LHCN-M2 (cell line): Measurements from ENCODE around the gene REG3A. TPM values are rescaled to one million over a fixed set of nuclear protein-coding genes. Genes with fewer than 3 reads are reported as not detected.

Experiments used
- DNase-seq: peaks from one replicate; pipeline ENCODE4 v3.0.0-alpha.2; 2012; ENCODE audit warnings: low read depth
- polyA plus RNA-seq: library from polyadenylated mRNA; unstranded; fragments of >200 nt; gene quantifications from one replicate; pipeline ENCODE4 v1.2.1, GENCODE V29; 2012; ENCODE audit warnings: missing spikeins
- total RNA-seq: library from RNA; depleted of rRNA; stranded (reverse); fragments of >200 nt; gene quantifications from 2 replicates; pipeline ENCODE4 v1.2.3, GENCODE V29; 2014; rRNA removed

REG3A gene
- not detected in 2 replicates for total RNA-seq
- not detected for polyA plus RNA-seq

DNA sequence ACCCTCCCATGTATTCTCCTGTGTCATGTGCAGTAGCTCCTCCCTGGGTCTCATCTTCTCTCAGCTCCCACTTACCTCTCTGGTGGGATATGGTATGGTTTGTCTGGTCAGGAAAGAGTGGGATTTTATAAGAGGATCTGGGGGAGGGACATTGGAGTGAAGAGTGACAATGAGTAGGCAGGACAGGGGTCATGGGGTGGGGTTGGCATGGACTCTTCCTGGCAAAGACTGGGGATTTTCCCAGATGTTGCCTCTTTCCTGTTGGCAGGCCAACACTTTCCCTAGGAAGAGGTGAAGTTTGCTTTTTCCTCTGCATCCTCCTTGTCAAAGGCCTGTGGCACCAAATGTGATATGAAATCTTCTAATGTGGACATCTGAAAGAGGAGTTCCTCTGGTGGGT, at the start of gene REG3A:
Gene REG3A, minus strand, starts transcription at position 101 of the 400 bp plus-strand sequence. CDS start 348 bp downstream, outside the sequence.
- no peak for DNase-seq

DNA sequence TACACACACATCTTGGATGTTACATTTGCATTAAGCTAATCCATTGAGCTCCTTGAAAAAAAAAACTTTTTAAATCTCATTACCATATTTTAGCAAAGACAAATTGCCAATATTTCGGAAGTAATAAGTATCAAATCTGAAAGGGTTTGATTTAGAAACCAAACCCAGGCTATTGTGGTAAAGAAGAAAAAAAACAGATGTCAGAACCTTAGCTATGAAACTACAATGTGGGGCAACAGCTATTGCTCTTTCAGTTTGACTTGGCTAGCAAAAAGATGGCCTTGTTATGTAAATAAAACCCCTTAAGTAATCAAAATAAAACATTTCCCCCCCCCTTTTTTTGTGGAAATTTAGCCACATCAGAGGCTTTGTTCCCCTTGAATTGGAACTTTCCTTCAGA, 41.2 kb upstream of the REG3A start:
- DNase-seq = no peak

DNA sequence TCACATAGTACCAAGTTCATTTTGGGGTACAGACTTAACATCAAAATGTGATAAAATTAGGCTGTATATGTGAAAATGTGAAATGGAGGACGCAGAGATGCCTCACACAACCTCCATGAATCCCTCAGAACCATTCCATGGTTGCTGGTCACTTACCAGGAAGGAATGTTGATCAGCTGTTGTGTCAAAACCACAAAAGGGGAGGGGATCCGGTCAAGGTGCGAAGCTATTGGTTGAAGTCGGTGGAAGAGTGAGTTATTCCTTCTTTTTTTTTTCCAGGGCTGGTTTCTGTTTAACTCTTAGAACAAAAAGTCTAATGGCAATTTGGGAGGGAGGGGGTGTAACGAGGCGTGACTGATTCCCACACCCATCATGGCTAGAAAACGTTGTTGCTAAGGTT, 32.3 kb upstream of the REG3A start:
- no peak for DNase-seq

DNA sequence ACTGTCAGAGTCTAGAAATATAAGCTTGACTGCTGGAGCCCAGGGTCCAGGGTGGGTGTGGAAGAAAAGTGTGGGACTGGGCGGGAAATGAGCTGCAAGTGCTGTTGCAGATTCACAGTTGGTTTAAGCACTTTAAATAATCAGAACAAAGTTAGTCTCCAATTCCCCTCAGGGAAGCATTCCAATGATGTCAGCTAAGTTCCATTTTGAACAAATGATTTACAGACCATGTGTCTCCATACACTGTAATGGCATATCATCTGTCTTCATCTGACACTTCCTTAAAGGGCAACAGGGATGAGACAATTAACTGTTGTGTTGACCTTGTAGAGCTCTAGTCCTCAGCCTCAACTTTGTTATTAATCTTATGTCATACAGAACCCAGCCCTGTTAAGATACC, 31.5 kb upstream of the REG3A start:
- DNase-seq = no peak

DNA sequence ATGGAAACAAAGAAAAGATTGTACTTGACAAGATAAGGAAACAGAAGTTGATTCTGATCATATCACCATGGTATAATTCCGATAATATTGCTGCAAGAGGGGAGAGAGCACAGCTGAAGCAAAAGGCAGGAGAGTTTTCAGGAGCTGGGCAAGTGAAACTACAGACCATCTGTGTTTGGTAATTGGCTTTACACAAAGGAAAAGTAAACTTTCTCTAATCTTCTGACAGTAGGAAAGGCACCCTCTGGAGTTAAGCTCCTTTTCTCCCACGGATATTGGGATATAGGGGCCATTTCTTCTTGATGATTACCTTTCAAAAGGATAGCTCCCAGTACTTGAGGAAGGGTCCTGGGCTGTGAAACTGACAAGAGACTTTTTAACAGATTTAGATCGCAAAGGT, 29.9 kb upstream of the REG3A start:
- no peak for DNase-seq

DNA sequence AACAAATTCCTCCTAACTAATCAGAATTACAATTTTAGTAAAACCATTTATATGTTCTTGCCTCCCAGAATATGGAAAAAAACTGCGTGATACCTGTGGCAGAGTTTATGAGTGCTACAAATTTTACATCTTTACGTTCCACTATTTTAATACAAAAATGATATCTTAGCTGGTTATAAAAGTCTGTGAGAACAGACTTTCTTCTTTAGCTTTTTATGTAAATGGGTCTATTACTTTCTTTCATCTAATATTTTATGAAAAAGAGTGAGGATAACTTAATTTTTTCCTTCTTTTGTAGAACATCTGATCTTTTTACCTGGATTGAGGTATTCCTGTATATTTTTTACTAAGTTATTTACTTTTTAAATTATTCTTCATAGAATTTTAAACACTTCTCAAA, 22.1 kb upstream of the REG3A start:
- DNase-seq = no peak

DNA sequence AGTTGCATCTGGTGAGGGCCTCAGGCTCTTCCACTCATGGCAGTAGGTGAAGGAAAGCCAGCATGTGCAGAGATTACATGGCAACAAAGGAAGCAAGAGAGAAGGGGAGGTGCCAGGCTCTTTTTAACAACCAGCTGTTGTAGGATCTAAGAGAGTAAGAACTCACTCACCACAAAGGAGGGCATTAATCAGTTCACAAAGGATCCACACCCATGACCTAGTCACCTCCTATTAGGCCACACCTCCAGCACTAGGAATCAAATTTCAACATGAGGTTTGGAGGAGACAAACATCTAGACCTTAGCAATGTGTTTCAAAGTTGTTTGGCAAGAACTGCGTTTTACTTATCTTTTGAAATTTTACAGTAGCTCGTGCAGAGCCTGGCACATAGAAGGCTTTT, 20.5 kb upstream of the REG3A start:
- no peak for DNase-seq

DNA sequence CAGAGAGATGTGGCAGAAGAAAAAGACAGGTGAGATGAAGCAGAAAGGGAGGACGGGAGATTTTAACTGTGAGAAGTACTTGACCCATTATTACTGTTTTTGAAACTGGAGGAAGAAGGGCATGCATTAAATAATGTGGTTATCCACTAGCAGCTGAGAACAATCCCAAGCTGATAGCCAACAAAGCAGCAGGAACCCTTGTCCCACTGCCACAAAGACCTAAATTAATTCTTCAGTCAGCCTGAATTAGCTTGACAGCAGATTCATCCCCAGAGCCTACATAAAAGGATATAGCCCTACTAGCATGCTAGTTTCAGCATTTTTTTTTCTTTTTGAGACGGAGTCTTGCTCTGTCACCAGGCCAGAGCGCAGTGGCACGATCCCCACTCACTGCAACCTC, 19.5 kb upstream of the REG3A start:
- DNase-seq = no peak

DNA sequence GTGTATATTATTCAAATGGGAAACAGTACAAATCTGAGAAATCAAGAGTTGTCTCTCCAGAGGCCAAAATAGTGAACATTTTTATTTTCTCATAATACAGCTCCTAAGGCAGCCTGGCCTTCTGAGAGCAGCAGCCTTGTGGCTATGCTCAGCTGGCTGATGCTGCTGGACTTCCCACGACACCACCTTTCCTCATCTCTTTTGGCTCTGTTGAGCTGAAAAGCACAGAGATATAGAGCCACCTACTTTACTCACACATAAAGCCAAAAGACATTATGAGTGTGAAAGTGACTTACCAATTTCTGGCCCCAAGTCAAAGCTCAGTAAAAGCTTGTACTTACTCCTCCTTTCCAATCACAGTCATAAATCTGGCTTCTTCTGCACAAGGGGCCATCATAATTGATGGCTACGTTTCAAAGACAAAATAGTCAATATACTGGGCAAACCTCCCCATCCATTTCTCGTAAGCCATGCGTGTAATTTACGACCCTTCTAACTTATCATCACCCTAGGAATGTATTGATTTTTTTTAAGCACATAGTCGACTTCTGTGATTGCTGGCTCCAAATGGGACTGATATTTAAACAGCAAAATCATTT, 18.6 kb upstream of the REG3A start:
- no peak for DNase-seq

DNA sequence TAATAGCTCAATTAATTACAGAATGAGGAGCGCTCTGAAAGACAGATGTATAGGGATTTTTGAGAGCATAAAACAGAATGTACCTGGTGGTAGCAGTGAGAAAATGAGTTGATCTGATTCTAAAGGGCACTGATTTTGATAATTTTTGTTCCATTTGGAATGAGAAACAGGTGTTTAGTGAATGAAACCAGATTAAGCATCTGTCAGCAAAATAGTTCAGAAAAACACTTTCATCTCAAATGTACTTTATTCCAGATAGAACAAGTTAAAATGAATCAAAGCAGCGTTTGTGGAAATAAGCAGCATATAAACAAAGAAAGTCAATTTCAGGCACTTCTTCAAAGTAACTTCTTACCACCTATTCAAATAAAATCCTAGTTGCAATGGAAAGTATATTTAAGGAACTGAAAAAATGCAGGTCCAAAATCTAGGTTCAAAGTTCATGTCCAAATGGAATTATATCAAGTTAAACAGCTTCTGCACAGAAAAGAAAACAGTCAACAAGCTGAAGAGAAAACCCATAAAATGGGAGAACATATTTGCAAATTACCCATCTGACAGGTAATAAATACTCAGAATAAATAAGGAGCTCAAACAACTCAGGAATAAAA, 11.9 kb upstream of the REG3A start:
- no peak for DNase-seq

DNA sequence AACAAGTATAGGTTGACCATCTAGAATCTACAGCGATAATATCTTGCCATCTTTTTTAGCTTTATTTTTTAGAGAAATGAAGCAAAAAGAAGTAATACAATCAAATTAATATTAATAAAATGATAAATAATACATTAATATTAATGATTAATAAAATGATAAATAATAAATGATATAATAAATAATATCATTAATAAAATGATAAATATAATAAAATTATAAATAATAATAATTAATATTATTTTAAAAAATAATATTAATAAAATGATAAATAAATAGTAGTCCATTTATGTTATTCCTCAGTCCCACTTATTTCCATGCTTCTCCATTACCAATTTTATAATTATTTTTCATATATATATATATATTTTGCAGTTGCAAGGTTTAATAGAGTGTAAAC, 3.2 kb upstream of the REG3A start:
- DNase-seq = no peak

DNA sequence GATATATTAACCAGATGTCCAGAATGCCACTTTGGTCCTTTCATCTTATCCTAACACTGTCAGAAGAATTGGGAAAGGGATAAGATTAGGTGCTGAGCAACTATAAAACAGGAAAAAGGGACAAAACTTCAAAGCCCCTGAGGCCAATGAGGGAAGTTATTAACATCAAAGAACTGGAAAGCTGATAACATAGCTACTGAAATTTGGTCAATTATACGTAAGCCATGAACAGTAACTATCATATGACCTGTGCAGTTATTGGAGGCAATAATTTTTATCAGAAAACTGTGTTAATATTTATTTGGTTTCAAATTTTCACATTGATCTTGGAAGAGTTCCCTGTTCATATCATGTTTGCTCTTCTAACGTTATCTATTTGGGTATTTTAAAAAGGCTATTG, 2.6 kb upstream of the REG3A start:
- no peak for DNase-seq

DNA sequence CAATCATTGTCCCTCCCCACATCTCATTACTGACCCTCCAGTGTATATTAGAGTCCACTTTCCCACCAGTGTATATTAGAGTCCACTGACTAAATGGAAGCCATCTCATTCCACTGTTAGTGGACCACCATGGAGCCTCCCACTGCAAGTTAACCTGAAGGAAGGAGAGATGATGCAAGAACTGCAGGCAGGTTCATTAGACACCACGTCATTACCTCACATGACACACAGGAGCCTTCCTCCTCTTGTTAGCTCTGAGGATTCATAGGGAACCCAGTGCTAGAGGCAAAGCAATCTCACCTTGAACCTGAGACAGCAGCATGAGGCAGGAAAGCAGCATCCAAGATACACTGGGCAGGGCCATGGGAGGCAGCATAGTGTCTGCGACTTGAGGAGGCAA, 523 bp downstream of the REG3A start:
- DNase-seq = no peak

DNA sequence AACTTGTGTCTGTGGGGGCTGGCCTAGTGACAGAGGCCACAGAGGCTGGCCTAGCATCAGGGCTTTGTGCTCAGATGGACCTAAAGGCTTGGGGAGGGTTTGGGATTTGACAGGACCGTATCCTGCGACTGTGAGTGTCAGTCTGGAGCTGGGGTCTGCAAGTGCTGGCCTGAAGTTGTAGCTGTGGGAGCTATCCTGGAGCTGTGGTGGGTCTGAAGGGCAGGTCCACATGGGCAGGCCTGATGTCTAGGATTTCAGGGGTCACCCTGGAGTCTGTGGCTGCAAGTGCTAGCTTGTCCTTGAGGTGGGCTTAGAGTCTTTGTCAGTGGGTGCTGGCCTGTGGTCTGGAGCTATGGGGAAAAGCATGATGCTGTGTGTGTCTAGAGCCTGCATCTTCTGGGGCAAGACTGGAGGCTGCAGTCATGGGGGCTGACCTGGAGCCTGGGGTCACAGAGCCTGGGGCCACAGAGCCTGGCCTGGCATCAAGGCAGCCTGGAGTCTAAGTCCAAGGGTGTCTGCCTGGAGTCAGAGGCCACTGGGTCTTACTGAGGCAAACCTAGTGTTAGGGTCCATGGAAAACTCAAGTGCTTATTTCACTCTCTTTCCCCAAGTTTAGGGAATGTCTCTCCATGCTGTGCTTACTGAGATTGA, 3.6 kb downstream of the REG3A start:
- no peak for DNase-seq

DNA sequence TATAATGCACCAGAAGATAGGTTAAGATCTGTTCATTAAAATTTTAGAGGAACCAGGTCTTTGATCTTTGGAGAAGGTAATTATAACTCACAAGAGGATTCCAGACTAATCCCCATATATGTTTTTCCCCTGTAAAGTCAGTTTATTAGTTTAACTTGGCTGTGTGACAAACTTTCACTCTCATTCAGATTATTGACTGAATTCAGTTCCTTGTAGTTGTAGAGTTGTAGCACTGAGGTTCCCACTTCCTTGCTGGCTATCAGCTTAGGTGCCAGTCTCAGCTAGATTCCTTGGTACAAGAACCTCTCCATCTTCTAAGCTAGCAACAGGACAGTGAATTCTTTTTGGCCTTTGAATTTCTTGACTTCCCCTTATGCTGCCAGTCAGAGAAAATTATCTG, 20.1 kb downstream of the REG3A start:
- no peak for DNase-seq

DNA sequence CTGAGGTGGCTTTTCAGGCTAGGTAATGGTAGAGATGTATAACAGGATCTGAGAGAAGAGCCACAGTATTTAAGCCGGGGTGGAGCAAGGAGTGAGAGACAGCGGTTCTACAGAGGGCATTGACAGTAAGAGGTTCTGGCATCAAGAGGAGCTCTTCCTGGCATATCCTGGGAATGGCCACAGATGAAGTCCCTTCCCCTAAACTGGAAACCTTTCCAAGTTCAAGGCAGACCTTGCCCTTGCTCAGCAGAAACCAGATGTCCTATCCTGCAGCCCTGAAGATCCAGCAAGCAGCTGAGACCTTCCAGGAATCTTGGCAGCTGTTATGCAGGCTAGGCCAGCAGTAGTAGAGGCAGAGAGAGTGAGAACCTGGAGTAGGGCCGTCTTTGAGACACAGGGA, 21.2 kb downstream of the REG3A start:
- no peak for DNase-seq

DNA sequence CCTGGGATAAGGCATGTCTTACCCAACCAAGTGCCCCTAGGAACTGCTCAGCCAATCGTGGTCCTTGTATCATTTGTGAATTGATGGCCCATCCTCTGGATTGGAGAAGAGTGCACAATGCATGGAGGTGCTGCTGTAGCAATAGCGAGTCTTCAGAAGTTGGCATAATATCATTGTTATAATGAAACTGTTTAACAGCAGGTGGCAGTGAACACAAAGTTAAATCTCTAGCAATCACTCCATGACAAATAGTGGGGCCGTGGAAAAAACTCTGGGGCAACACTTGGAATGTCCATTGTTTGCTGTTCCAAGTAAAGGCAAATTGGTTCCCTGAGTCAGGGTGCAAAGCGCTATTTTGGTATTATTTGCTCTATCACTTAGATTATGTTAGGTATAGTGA, 27.9 kb downstream of the REG3A start:
- no peak for DNase-seq

DNA sequence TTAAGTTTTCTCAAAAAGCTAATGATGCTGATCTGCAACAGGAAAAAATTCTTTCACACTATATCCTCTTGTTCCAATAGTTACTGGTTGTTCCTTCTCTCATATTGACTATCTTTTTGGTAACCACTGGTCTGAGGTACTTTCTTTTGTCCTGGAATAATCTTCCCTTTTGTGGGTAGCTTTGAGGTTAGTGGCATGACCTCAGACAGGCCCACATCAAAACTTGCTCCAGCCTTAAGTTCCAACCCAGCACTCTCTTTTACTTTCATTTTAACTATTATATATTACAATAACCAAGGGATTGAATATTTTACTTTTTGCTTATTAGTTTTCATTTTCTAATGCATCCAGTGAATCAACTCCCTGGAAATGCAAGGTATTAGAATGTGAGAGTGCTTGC, 29.7 kb downstream of the REG3A start:
- no peak for DNase-seq

DNA sequence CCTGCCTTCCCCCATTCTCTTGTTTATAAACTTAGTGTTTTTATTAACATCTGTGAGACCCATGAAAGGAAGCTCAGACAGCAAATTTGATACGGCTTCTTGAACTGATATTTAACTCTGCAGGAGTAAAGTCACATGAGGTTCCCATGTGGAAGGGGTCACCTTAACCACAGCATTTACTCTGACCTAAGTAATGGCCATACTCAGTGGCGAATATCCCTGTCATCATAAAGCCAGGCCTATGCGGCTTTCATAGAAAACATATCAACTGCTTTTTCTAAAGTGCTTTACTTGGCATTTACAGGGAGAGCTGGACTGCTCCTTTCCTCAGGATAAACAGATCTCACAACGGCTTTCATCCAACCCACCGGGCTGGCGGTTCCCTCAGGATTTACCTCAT, 30.3 kb downstream of the REG3A start:
- no peak for DNase-seq

DNA sequence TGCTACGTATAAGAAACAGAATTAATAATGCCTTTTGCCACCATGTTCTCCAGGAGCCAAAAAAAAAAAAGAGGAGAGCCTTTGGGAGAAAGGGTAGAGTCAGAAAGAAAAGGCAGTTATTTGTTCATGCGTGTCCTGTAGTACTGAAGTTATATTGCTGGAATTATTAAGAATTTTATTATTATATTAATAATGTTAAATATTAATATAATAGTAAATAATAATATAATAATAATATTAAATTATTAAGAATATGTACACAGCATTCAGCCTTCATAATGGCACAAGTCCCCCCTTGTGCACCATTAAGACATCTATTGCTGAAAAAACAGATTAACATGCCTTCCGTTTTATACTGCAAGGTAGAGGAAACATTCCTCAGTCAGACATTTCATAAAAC, 31.1 kb downstream of the REG3A start:
- no peak for DNase-seq

DNA sequence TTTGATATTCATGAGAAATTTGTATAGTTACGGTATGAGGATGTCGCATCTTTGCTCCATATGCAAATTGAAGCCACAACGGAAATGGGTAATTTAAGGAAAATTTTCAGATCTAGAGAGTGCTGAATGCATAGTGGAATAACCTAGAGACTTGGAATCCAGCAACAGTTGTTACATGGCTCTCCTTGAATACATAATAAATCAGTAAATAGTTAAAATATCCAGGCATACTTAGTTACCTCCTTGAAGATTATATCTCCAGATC, 33.9 kb downstream of the REG3A start:
- DNase-seq = no peak

DNA sequence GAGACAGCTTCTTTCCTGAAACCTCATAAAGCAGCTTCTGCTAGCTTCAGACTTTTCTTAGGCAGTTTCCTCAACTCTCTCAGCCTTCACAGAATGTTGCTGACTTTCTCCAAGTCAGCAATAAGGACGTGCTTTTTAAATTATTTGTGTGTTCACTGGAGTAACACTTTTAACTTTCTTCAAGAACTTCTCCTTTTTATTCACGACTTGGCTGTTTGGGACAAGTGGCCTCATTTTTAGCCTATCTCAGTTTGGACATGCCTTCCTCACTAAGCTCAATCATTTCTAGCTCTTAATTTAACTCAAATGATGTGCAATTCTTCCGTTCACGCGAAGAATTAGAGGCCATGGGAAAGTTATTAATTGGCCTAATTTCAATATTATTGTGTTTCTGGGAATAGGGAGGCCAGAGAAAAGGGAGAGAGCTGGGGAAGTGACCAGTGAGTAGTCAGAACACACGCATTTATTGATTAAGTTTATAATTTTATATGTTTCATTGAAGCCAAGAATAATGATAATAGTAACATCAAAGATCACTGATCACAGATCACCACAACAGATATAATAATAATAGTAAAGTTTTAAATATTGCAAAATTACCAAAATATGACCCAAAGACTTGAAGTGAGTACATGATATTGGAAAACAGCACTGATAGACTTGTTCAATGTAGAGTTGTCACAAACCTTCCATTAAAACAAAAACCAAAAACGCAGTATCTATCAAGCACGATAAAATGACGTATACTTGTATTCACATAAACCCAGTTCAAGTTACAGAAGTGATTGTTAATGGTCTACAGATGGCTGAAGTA, 34.4 kb downstream of the REG3A start:
- DNase-seq = no peak

DNA sequence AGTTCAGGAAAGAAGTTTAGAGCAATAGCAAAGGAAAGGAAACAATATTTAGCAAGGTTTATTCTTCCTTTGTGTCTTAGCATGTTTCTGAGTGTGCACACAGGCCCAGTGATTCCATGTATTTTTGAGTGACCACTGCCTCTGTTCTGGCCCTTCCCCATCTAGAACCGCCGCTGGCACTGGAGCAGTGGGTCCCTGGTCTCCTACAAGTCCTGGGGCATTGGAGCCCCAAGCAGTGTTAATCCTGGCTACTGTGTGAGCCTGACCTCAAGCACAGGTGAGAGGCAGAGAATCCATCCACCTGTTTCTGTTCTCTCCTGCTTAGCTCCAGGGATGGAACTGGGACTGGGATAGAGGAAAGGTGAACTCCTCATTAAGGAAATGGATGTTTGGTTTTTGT, 36.9 kb downstream of the REG3A start:
- no peak for DNase-seq
